SK-N-SH treated with all-trans-retinoic acid at 6 μM for 48 hours (cell line): Measurements from ENCODE around the gene FNDC3B.

Source experiments
- ATAC-seq: fragments of 200-7000 bp; cut with Tn5 transposase; 3 replicates; pipeline ENCODE4 v1.9.1; 2020; ENCODE audit warnings: mild to moderate bottlenecking, moderate library complexity
- CREB5 ChIP-seq: fragments of 250-450 bp; sonication (Bioruptor Pico); IDR thresholded peaks from 2 replicates; pipeline ENCODE4 v1.5.1; 2020; ENCODE audit warnings: low read depth, mild to moderate bottlenecking, moderate library complexity
- CSDC2 ChIP-seq: fragments of 250-450 bp; sonication (Bioruptor Pico); IDR thresholded peaks from 2 replicates; pipeline ENCODE4 v1.5.0; 2020; ENCODE audit warnings: mild to moderate bottlenecking, moderate library complexity
- CSRNP3 ChIP-seq: fragments of 250-450 bp; sonication (Bioruptor Pico); IDR thresholded peaks from 2 replicates; pipeline ENCODE4 v1.5.1; 2021; ENCODE audit warnings: mild to moderate bottlenecking, moderate library complexity
- ESRRG ChIP-seq: fragments of 250-450 bp; sonication (Bioruptor Pico); IDR thresholded peaks from 2 replicates; pipeline ENCODE4 v1.6.1; 2021; ENCODE audit warnings: mild to moderate bottlenecking
- GLIS3 ChIP-seq: fragments of 250-450 bp; sonication (Bioruptor Pico); IDR thresholded peaks from 2 replicates; pipeline ENCODE4 v1.5.0; 2020; ENCODE audit warnings: mild to moderate bottlenecking, moderate library complexity
- ISL1 ChIP-seq: fragments of 250-450 bp; sonication (Bioruptor Pico); IDR thresholded peaks from 2 replicates; pipeline ENCODE4 v2.1.2; 2022; ENCODE audit warnings: mild to moderate bottlenecking, moderate library complexity
- PATZ1 ChIP-seq: fragments of 250-450 bp; sonication (Bioruptor Pico); IDR thresholded peaks from 2 replicates; pipeline ENCODE4 v1.8.0; 2020; ENCODE audit warnings: mild to moderate bottlenecking, moderate library complexity, borderline replicate concordance
- POU6F1 ChIP-seq: fragments of 250-450 bp; sonication (Bioruptor Pico); IDR thresholded peaks from 2 replicates; pipeline ENCODE4 v1.8.0; 2021; ENCODE audit warnings: low read depth, mild to moderate bottlenecking, moderate library complexity, borderline replicate concordance
- RARB ChIP-seq: fragments of 250-450 bp; sonication (Bioruptor Pico); IDR thresholded peaks from 2 replicates; pipeline ENCODE4 v1.8.0; 2021; ENCODE audit warnings: mild to moderate bottlenecking, moderate library complexity
- TCF4 ChIP-seq: fragments of 250-450 bp; sonication (Bioruptor Pico); IDR thresholded peaks from 2 replicates; pipeline ENCODE4 v1.8.0; 2021; ENCODE audit warnings: mild to moderate bottlenecking, moderate library complexity, borderline replicate concordance
- TOX ChIP-seq: fragments of 250-450 bp; sonication (Bioruptor Pico); IDR thresholded peaks from 2 replicates; pipeline ENCODE4 v1.8.0; 2021; ENCODE audit warnings: mild to moderate bottlenecking, moderate library complexity, borderline replicate concordance
- ZC3H10 ChIP-seq: fragments of 250-450 bp; sonication (Bioruptor Pico); IDR thresholded peaks from 2 replicates; pipeline ENCODE4 v1.5.1; 2021; ENCODE audit warnings: mild to moderate bottlenecking, moderate library complexity
- ZFP3 ChIP-seq: fragments of 250-450 bp; sonication (Bioruptor Pico); IDR thresholded peaks from 2 replicates; pipeline ENCODE4 v1.5.0; 2020; ENCODE audit warnings: mild to moderate bottlenecking, moderate library complexity
- ZFP30 ChIP-seq: fragments of 450-650 bp; formaldehyde crosslinking; IDR thresholded peaks from 2 replicates; pipeline ENCODE4 v1.5.0; 2022; ENCODE audit warnings: mild to moderate bottlenecking, moderate library complexity
- ZNF565 ChIP-seq: fragments of 450-650 bp; formaldehyde crosslinking; conservative IDR thresholded peaks from 2 replicates; pipeline ENCODE4 v1.5.0; 2020; ENCODE audit warnings: low read depth, mild to moderate bottlenecking, moderate library complexity
- TF ChIP-seq, protein P1 (sequence below): fragments of 250-450 bp; sonication (Bioruptor Pico); IDR thresholded peaks from 2 replicates; pipeline ENCODE4 v1.5.0; 2020; ENCODE audit warnings: mild to moderate bottlenecking, moderate library complexity

Gene FNDC3B

DNA sequence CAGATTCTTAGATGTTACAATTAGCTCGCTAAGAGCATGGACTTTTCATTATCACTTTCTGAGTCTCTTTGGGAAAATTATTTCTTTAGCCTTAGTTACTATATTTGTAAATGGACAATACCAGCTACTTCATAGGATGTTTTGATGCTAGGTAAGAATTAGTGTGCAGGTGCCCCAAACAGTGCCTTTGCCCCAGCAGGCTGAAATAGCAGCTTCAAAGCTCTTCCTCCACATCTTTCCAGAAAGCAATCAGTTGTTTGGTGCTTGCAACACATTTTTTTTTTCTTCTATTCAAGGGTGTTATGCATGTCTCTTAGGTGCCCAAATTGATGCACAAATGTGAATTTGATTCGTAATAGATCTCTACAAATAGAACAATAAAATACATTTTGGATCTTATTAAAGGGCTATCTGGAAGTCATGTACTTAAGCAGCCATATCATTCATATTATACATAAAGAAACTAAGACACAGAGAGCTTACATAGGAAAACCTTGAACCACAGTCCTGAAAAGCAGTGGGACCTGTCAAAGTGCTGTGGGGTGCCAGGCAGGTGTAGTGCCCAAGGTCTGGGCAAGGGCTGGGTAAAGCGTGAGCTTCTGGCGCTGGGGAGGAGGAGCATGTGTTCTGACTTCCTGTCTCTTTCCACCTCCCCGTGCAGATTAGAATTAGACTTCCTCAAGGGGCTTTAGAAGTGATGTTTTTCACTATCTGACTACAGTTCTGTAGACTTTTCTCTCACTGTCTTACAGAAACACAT, 62.9 kb downstream of the FNDC3B start:
- TF ChIP-seq GLIS3 = no peak
- TF ChIP-seq TOX (CRISPR knock-in tag) = no peak
- no peak for TF ChIP-seq ZFP30 (CRISPR knock-in tag)
- no peak for TF ChIP-seq CSRNP3
- TF ChIP-seq ZNF565 = no peak
- TF ChIP-seq PATZ1 (CRISPR knock-in tag) = no peak
- TF ChIP-seq ZFP3 (CRISPR knock-in tag) = no peak
- no peak for TF ChIP-seq POU6F1 (CRISPR knock-in tag)
- TF ChIP-seq CSDC2 (CRISPR knock-in tag) = no peak
- TF ChIP-seq, protein P1, sequence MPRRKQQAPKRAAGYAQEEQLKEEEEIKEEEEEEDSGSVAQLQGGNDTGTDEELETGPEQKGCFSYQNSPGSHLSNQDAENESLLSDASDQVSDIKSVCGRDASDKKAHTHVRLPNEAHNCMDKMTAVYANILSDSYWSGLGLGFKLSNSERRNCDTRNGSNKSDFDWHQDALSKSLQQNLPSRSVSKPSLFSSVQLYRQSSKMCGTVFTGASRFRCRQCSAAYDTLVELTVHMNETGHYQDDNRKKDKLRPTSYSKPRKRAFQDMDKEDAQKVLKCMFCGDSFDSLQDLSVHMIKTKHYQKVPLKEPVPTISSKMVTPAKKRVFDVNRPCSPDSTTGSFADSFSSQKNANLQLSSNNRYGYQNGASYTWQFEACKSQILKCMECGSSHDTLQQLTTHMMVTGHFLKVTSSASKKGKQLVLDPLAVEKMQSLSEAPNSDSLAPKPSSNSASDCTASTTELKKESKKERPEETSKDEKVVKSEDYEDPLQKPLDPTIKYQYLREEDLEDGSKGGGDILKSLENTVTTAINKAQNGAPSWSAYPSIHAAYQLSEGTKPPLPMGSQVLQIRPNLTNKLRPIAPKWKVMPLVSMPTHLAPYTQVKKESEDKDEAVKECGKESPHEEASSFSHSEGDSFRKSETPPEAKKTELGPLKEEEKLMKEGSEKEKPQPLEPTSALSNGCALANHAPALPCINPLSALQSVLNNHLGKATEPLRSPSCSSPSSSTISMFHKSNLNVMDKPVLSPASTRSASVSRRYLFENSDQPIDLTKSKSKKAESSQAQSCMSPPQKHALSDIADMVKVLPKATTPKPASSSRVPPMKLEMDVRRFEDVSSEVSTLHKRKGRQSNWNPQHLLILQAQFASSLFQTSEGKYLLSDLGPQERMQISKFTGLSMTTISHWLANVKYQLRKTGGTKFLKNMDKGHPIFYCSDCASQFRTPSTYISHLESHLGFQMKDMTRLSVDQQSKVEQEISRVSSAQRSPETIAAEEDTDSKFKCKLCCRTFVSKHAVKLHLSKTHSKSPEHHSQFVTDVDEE (CRISPR knock-in tag) = no peak
- ATAC-seq = no peak

GRCh38 chr3:172102883-172103310, 63.5 kb downstream of the FNDC3B start:
- no peak for TF ChIP-seq ZFP3 (CRISPR knock-in tag)
- no peak for TF ChIP-seq TCF4 (CRISPR knock-in tag)
- TF ChIP-seq ISL1 (CRISPR knock-in tag) = no peak
- no peak for TF ChIP-seq ZNF565
- no peak for TF ChIP-seq ESRRG (CRISPR knock-in tag)
- TF ChIP-seq ZC3H10 (CRISPR knock-in tag) = no peak
- TF ChIP-seq PATZ1 (CRISPR knock-in tag) = no peak
- TF ChIP-seq, protein P1 (CRISPR knock-in tag) = no peak
- TF ChIP-seq CREB5 = no peak
- no peak for TF ChIP-seq RARB (CRISPR knock-in tag)
- ATAC-seq = no peak
